Tibial nerve (tissue), 3 donors: ENCODE measurements around the gene SKIC8.

Source experiments
- POLR2A ChIP-seq, 2 donors: fragments of 450-650 bp; IDR thresholded peaks; one replicate each; pipeline ENCODE4 v1.6.1; 2017; ENCODE audit warnings: antibody characterized with exemption in 2 of 2, mild to moderate bottlenecking in 2 of 2, moderate library complexity in 2 of 2
- TF ChIP-seq, protein P1 (sequence below), 5 experiments: fragments of 200-600 bp in 3 of 5; fragments of 450-650 bp in 2 of 5; sonication (generic) in 3 of 5; IDR thresholded peaks; one replicate each; pipeline ENCODE4 v1.5.1; 2016 to 2019; ENCODE audit warnings: antibody characterized with exemption in 5 of 5, mild to moderate bottlenecking in 3 of 5, moderate library complexity in 2 of 5

DNA sequence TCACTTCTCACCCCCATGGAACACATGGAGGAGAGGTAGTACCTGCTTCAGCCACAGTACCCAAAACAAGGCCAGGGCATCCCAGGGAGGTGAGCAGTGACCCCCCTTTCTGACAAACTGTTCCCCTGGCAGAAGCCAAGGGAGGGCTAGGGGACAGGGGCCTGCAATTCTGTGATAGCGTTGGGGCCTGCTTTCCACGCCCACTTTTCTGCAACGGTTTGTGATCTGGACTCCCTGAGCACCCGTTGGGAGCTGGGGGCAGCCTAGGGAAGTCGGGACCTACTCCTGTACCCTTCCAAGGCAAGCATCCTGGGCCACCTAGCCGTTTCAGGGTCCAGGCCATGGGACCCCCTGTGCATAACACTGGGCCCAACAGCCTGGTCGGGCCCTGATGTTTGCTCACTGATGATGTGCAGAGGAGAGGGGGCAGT lies 36.0 kb downstream of the SKIC8 start:
- TF ChIP-seq POLR2A (IDR thresholded peaks at IDR 0.05), result no peak
- TF ChIP-seq, protein P1, sequence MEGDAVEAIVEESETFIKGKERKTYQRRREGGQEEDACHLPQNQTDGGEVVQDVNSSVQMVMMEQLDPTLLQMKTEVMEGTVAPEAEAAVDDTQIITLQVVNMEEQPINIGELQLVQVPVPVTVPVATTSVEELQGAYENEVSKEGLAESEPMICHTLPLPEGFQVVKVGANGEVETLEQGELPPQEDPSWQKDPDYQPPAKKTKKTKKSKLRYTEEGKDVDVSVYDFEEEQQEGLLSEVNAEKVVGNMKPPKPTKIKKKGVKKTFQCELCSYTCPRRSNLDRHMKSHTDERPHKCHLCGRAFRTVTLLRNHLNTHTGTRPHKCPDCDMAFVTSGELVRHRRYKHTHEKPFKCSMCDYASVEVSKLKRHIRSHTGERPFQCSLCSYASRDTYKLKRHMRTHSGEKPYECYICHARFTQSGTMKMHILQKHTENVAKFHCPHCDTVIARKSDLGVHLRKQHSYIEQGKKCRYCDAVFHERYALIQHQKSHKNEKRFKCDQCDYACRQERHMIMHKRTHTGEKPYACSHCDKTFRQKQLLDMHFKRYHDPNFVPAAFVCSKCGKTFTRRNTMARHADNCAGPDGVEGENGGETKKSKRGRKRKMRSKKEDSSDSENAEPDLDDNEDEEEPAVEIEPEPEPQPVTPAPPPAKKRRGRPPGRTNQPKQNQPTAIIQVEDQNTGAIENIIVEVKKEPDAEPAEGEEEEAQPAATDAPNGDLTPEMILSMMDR (IDR thresholded peaks at IDR 0.05), result no peak
